Subcutaneous abdominal adipose tissue (tissue), 5 donors: ENCODE results near the gene KCNK6.

Experiments used
- H3K27ac ChIP-seq: one replicate; pipeline ENCODE4 v1.7.0; 2013; ENCODE audit warnings: low read depth, mild to moderate bottlenecking, inconsistent platforms, low read length, moderate library complexity
- H3K27me3 ChIP-seq, 5 donors: one replicate each; pipeline ENCODE4 v1.7.0; 2013; ENCODE audit warnings: low read length in 5 of 5, inconsistent platforms in 1 of 5; ENCODE audit not compliant: control insufficient read depth in 5 of 5, insufficient read depth in 4 of 5
- H3K36me3 ChIP-seq, 5 donors: one replicate each; pipeline ENCODE4 v1.7.0; 2013; ENCODE audit warnings: low read length in 5 of 5; ENCODE audit not compliant: control insufficient read depth in 5 of 5, insufficient read depth in 5 of 5
- H3K4me1 ChIP-seq, 5 donors: one replicate each; pipeline ENCODE4 v1.7.0; 2013; ENCODE audit warnings: low read length in 5 of 5, mild to moderate bottlenecking in 3 of 5, moderate library complexity in 1 of 5; ENCODE audit not compliant: control insufficient read depth in 5 of 5, insufficient read depth in 5 of 5
- H3K4me3 ChIP-seq, 5 donors: one replicate each; pipeline ENCODE4 v1.7.0; 2013; ENCODE audit warnings: low read length in 5 of 5, low read depth in 1 of 5
- H3K9ac ChIP-seq, 5 donors: one replicate each; pipeline ENCODE4 v1.7.0; 2013; ENCODE audit warnings: low read length in 5 of 5, mild to moderate bottlenecking in 4 of 5, moderate library complexity in 3 of 5
- H3K9me3 ChIP-seq, 5 donors: one replicate each; pipeline ENCODE4 v1.7.0; 2013; ENCODE audit warnings: low read length in 5 of 5; ENCODE audit not compliant: control insufficient read depth in 5 of 5
- donor health status: healthy.
- donor health status: healthy.
- donor health status: healthy.
- donor health status: healthy.
- donor health status: healthy.

KCNK6 gene

DNA sequence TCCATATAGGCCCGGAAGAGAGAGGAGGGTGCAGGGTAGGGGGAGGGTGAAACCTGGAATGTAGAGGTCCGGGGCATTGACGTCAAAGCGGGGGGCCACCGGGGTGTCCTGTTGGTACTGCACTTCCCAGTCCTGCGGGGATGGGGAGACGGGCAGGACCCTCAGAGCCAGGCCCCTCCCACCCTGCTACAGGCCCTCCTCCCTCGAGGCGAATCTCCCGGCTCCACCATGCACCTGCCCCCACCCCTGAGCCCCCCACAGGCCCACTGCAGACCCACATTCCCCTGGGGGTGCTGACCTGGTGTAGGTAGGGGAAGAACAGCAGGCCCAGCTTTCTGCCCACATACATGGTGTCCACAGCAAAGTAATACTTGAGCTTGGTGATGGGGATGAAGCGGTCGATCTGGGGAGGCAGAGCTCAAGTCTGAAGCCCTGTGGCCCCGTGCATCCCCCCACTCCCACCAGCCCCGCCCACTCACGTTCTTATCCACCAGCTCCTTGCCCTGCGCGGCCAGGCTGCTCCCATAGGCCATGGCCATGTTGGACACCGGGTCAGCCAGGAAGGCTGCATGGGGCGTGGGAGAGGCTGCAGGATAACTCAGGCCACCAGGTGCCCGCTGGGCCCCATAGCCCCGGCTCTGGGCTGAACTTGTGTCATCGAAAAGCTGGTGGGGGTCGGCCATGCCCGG, 10.6 kb upstream of the KCNK6 start:
- no peak overlapping the region for H3K4me3 ChIP-seq
- H3K27ac ChIP-seq, result no peak overlapping the region
- peaks cover 0 to 41% (median 31%) of the 10 kb centered on the region in 5 donors for H3K36me3 ChIP-seq
- peaks cover 0 to 11% (median 5%) of the 10 kb centered on the region in 5 donors for H3K4me1 ChIP-seq
- H3K9ac ChIP-seq, result no peak overlapping the region
- no peaks in the 10 kb centered on the region for H3K27me3 ChIP-seq
- no peaks in the 10 kb centered on the region for H3K9me3 ChIP-seq

DNA sequence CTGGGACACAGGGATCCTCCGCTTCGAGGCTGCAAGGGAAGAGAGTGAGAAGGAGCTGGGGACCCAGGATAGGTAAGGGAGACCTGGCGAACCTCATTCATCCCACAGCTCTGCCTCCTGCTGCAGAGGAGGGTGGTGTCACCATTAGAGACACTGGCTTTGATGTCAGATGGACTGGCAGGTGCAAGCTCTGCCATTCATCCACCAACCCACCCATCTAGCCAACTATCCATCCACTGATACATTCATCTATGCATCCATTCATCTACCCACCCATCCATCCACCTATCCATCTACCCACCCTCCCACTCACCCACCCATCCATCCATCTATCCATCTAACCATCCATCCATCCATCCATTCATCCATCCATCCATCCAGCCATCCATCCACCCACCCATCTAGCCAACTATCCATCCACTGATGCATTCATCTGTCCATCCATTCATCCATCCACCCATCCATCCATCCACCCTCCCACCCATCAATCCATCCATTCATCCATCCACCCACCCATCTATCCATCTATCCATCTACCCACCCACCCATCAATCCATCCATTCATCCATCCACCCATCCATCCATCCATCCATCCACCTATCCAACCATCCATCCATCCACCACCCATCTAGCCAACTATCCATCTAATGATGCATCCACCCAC, 9.9 kb upstream of the KCNK6 start:
- Histone ChIP-seq H3K9me3 (no peaks in the 10 kb centered on the region), H3K27ac (no peak overlapping the region), H3K27me3 (no peaks in the 10 kb centered on the region), H3K4me3 (no peak overlapping the region), H3K9ac (no peak overlapping the region), H3K4me1 (peaks cover 0 to 7% (median 6%) of the 10 kb centered on the region in 5 donors), H3K36me3 (peaks cover 0 to 39% (median 29%) of the 10 kb centered on the region in 5 donors)

- H3K27ac ChIP-seq, result no peak overlapping the region
- H3K9me3 ChIP-seq, result no peaks in the 10 kb centered on the region
- no peaks in the 10 kb centered on the region for H3K27me3 ChIP-seq
- peaks cover 0 to 35% (median 28%) of the 10 kb centered on the region in 5 donors for H3K36me3 ChIP-seq
- no peak overlapping the region for H3K4me3 ChIP-seq
- H3K4me1 ChIP-seq, result peaks cover 0 to 12% (median 8%) of the 10 kb centered on the region in 5 donors
- no peak overlapping the region for H3K9ac ChIP-seq
Measured at GRCh38 chr19:38310279-38310670, 9.4 kb upstream of the KCNK6 start.

DNA sequence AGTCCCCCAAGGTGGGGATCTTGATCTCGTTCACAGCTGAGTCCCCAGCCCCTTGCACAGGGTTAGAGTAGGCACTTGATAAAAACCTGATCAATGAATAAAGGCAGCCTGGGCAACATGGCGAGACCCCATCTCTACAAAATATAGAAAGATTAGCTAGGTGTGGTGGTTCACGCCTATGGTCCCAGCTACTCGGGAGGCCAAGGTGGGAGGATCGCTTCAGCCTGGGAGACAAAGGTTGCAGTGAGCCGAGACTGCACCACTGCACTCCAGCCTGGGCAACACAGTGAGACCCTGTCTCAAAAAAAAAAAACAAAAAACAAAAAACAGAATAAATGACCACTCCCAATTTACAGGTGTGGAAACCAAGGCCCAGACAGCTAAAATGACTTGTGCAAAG, 8.7 kb upstream of the KCNK6 start:
- H3K9ac ChIP-seq, result no peak overlapping the region
- H3K27me3 ChIP-seq, result no peaks in the 10 kb centered on the region
- no peak overlapping the region for H3K4me3 ChIP-seq
- H3K27ac ChIP-seq, result no peak overlapping the region
- H3K4me1 ChIP-seq, result peaks cover 0 to 15% (median 11%) of the 10 kb centered on the region in 5 donors
- peaks cover 0 to 33% (median 27%) of the 10 kb centered on the region in 5 donors for H3K36me3 ChIP-seq
- no peaks in the 10 kb centered on the region for H3K9me3 ChIP-seq

DNA sequence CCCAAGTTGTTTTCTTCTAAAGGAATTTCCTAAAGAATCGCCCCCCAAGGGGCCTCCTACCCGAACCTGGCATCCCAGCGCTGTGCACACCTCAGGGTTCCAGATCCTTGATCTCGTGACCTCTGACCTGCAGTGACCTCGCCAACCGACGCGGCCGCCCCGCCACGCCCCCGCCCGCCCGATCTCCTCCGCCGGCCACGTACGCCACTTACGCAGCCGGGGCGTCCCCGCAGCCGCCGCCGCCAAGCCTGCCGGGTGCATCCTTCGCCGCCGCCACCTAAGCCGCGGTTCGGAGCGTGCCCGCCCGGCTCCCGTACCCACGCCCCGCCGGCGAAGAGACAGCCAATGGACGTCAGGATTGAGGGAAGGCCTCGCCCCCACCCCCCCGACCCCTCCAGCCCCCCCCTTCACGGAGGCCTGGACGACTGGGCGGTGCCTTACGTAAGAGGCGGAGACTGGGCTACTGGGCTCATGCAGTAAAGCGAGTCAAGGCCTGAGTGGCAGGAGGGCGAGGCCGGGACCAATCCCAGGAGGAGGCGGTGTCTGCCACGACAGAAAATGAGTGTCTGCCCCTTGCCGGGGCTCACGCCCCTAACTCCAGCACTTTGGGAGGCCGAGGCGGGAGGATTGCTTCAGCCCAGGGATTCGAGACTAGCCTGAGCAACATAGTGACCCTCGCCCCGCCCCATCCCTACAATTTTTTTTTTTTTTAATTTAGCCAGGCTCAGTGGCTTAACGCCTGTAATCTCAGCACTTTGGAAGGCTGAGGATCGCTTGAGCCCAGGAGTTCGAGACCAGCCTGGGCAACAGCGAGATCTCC, 3.8 kb upstream of the KCNK6 start, which contains the start of gene YIF1B:
Gene YIF1B (minus strand): TSS at position 291 of the 820 bp plus-strand sequence. CDS start 30 bp downstream, at position 261.
- Histone ChIP-seq H3K4me3 (peak within 1 kb of the TSS; percentile 61 to 84 (median 74)), H3K9ac (peak within 1 kb of the TSS in 4 of 5 donors; percentile 60 to 80 (median 69)), H3K27me3 (peaks cover 0 to 4% (median 0%) of the 10 kb centered on the region in 5 donors), H3K27ac (peak within 1 kb of the TSS; percentile 94), H3K4me1 (peaks cover 2 to 54% (median 45%) of the 10 kb centered on the region in 5 donors), H3K36me3 (no peaks in the 10 kb centered on the region), H3K9me3 (no peaks in the 10 kb centered on the region)

DNA sequence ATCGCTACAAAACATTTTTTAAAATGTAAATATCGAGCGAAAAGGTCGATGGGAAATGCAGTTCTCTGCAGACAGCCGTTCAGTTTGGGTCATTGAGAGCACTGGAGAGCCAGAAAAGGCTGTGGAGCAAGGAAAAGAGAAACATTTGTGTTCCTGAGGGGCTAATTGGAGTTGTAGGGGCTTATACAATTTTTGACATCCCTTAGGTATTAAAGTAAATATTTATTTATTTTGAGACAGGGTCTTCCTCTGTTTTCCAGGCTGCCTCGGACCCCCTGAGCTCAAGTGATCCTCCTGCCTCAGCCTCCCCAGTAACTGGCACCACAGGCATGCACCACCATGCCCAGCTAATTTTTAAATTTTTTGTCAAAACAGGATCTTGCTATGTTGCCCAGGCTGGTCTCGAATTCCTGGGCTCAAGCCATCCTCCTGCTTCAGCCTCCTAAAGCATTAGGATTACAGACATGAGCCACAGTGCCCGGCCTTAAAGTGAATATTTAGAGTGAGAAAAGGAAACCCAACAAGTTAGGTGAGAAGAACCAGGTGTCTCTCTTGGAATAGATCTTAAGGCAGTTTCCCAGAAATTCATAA, 3.1 kb upstream of the KCNK6 start:
- H3K36me3 ChIP-seq, result no peaks in the 10 kb centered on the region
- peaks cover 2 to 62% (median 52%) of the 10 kb centered on the region in 5 donors for H3K4me1 ChIP-seq
- H3K4me3 ChIP-seq, result peak overlapping the region in 4 of 5 donors; percentile 52 to 65 (median 60)
- peak overlapping the region in 4 of 5 donors; percentile 51 to 70 (median 60) for H3K9ac ChIP-seq
- peaks cover 0 to 4% (median 0%) of the 10 kb centered on the region in 5 donors for H3K27me3 ChIP-seq
- H3K27ac ChIP-seq, result peak overlapping the region; percentile 60
- H3K9me3 ChIP-seq, result no peaks in the 10 kb centered on the region

DNA sequence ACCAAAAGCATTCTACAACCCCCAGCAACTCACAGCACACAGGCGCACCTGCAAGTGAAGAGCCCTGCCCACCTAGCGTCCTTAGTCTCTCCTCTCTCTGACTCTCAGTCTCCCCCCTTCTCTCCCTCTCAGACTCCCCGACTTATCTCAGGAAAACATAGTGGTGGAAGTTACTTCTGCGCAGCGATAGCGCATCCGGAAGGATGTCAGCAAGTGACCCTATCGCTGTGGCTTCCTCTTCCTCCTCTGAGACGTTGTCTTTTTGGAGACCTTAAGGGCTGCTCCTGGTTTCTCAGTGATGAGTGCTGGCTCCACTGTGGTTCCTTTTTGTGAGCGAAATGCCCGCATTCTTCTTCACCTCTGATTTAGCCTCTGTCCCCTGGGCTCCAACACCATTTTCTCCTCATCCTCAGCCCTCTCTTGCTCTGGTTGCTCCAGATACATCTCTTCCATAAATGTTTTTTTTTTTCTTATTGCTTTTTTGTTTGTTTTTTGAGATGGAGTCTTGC, 2.5 kb upstream of the KCNK6 start:
- Histone ChIP-seq H3K4me1 (peaks cover 2 to 65% (median 56%) of the 10 kb centered on the region in 5 donors), H3K27me3 (peaks cover 0 to 4% (median 0%) of the 10 kb centered on the region in 5 donors), H3K27ac (no peak overlapping the region), H3K4me3 (peak overlapping the region in 3 of 5 donors; percentile 26 to 65 (median 52)), H3K36me3 (no peaks in the 10 kb centered on the region), H3K9me3 (no peaks in the 10 kb centered on the region), H3K9ac (no peak overlapping the region)

- H3K9ac ChIP-seq, result no peak overlapping the region
- no peak overlapping the region for H3K4me3 ChIP-seq
Measured at GRCh38 chr19:38318660-38319059, 985 bp upstream of the KCNK6 start.

DNA sequence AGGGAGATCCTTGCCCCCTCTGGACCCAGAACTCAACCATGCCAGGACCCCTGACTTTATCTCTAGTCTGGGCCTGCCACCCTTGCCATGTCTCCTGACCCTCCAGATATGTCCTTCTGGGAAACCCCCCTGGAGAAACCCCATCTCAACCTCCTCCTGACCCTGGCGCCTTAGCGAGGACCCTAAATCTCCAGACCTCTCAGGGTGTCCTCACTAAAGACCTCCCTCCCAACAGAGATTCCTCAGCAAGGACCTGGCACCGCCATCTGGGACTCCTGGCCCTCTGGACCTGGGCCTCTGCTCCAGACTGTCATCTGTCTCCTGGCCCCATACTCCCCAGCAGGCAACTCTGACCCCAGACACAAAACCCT, 1.3 kb downstream of the KCNK6 start:
- Histone ChIP-seq H3K36me3 (peaks cover 0 to 10% (median 3%) of the 10 kb centered on the region in 5 donors), H3K4me3 (peak overlapping the region in 3 of 5 donors; percentile 59 to 79 (median 71)), H3K4me1 (peaks cover 2 to 55% (median 48%) of the 10 kb centered on the region in 5 donors), H3K9me3 (no peaks in the 10 kb centered on the region), H3K27ac (no peak overlapping the region), H3K9ac (peak overlapping the region in 2 of 5 donors; percentile 25 to 38), H3K27me3 (peaks cover 0 to 4% (median 0%) of the 10 kb centered on the region in 5 donors)

More at GRCh38 chr19:38318660-38319059, 985 bp upstream of the KCNK6 start:
- Histone ChIP-seq H3K27ac (no peak overlapping the region), H3K36me3 (no peaks in the 10 kb centered on the region), H3K4me1 (peaks cover 2 to 66% (median 59%) of the 10 kb centered on the region in 5 donors), H3K9me3 (no peaks in the 10 kb centered on the region), H3K27me3 (peaks cover 0 to 4% (median 0%) of the 10 kb centered on the region in 5 donors)
